Body of pancreas (tissue), 4 donors: Measurements from ENCODE around the gene MYO5A. TPM values are rescaled to one million over a fixed set of nuclear protein-coding genes. Genes with fewer than 3 reads are reported as not detected.

Experiments used
- ATAC-seq: fragments of 150-250 bp; one replicate; pipeline ENCODE4 v1.9.1; 2016
- DNase-seq, 4 donors: peaks; one replicate each; pipeline ENCODE4 v3.0.0-alpha.2; 2019
- H3K27ac ChIP-seq, 4 donors: fragments of 200-600 bp; sonication (generic); 1 replicate in 3 of 4; 2 replicates in 1 of 4; pipeline versions ENCODE4 v1.5.1 to v1.6.1; 2016 to 2019; ENCODE audit warnings: mild to moderate bottlenecking in 1 of 4, mixed read lengths in 1 of 4, moderate library complexity in 1 of 4
- H3K27me3 ChIP-seq, 2 donors: fragments of 200-600 bp; sonication (generic); one replicate each; pipeline ENCODE4 v1.6.0; 2016; ENCODE audit warnings: mild to moderate bottlenecking in 1 of 2
- H3K36me3 ChIP-seq, 2 donors: fragments of 200-600 bp; sonication (generic); replicated peaks in 1 of 2; 2 replicates each; pipeline ENCODE4 v1.5.1; 2016; ENCODE audit warnings: low read depth in 2 of 2; ENCODE audit not compliant: insufficient read depth in 1 of 2
- H3K4me1 ChIP-seq: fragments of 200-600 bp; sonication (generic); one replicate; pipeline ENCODE4 v1.6.0; 2016
- H3K4me3 ChIP-seq, 2 donors: fragments of 200-600 bp; sonication (generic); 1 replicate in 1 of 2; 2 replicates in 1 of 2; pipeline ENCODE4 v1.5.1; 2016 to 2019
- H3K9me3 ChIP-seq, 3 donors: fragments of 200-600 bp; sonication (generic); 1 replicate in 2 of 3; 2 replicates in 1 of 3; pipeline ENCODE4 v1.5.1; 2016
- POLR2A ChIP-seq, 3 donors: fragments of 450-650 bp; IDR thresholded peaks; one replicate each; pipeline ENCODE4 v1.6.1; 2016; ENCODE audit warnings: antibody characterized with exemption in 3 of 3, mild to moderate bottlenecking in 2 of 3
- WGBS, 2 donors: methylation state at CpG; one replicate each; pipeline ENCODE4 v1.1.5; 2017; 5-methylcytosine and 5-hydroxymethylcytosine counted together
- intact Hi-C: fragments of 100-400 bp; cut with DNase I; formaldehyde crosslinking; loops from one replicate; pipeline ENCODE4 v1.15.1; 2023
- microRNA counts, 2 donors: library from miRNA; unstranded; fragments of <30 nt; microRNA quantifications; one replicate each; lab custom pipeline; 2017
- microRNA-seq, 2 donors: library from miRNA; unstranded; fragments of <30 nt; microRNA quantifications; one replicate each; pipeline ENCODE4, GENCODE V29; 2016; ENCODE audit warnings: borderline number of aligned reads in 2 of 2, borderline replicate concordance in 2 of 2
- small RNA-seq: library from RNA; depleted of rRNA; stranded (forward); fragments of <200 nt; gene quantifications from one replicate; pipeline ENCODE3, GENCODE V24; 2016
- total RNA-seq, 2 donors: library from RNA; depleted of rRNA; stranded (reverse); fragments of >200 nt; gene quantifications; one replicate each; pipeline ENCODE4 v1.1.0, GENCODE V29; 2016
- TF ChIP-seq, protein P1 (sequence below), 7 experiments: fragments of 450-650 bp in 4 of 7; fragments of 200-600 bp in 3 of 7; sonication (generic) in 3 of 7; IDR thresholded peaks; one replicate each; pipeline ENCODE4 v1.5.1; 2016 to 2019; ENCODE audit warnings: antibody characterized with exemption in 7 of 7

MYO5A gene
- total RNA-seq, 2 donors from 2014 or later: 8.2 to 11.9 TPM

DNA sequence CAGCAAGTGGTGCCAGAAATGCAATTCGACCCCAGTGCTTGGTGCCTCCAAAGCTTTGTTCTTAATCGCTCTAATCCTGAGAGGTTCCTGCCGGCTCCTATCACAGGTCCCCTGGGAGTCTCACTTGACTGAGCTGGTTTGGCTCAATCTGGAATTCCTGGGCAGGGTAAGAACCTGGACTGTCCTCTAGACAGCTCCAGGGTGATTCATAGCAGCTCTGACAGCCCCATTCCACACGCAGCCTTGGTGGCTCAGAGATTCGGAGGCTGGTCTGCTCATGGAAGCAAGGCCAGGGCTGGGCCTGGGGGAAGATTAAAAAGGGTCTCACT, 271.0 kb downstream of the MYO5A start:
- TF ChIP-seq POLR2A (IDR thresholded peaks at IDR 0.05): no peak
- TF ChIP-seq, protein P1, sequence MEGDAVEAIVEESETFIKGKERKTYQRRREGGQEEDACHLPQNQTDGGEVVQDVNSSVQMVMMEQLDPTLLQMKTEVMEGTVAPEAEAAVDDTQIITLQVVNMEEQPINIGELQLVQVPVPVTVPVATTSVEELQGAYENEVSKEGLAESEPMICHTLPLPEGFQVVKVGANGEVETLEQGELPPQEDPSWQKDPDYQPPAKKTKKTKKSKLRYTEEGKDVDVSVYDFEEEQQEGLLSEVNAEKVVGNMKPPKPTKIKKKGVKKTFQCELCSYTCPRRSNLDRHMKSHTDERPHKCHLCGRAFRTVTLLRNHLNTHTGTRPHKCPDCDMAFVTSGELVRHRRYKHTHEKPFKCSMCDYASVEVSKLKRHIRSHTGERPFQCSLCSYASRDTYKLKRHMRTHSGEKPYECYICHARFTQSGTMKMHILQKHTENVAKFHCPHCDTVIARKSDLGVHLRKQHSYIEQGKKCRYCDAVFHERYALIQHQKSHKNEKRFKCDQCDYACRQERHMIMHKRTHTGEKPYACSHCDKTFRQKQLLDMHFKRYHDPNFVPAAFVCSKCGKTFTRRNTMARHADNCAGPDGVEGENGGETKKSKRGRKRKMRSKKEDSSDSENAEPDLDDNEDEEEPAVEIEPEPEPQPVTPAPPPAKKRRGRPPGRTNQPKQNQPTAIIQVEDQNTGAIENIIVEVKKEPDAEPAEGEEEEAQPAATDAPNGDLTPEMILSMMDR (IDR thresholded peaks at IDR 0.05): no peak
- DNase-seq (no peak), ATAC-seq (no peak)
- H3K4me1 ChIP-seq: peaks cover 40% of the 10 kb centered on the region
- H3K9me3 ChIP-seq: no peaks in the 10 kb centered on the region
- intact Hi-C loops: loop anchor here (5.0 kb wide), 1 partner anchor 475 kb away; no protein-coding TSS in a partner anchor
- no peaks in the 10 kb centered on the region for H3K27me3 ChIP-seq
- H3K27ac ChIP-seq: no peak overlapping the region
- peaks cover 0 to 11% of the 10 kb centered on the region in 2 donors for H3K36me3 ChIP-seq
- no peak overlapping the region for H3K4me3 ChIP-seq
- WGBS, 2 donors: 48 to 57% methylated on average over 3 to 5 of the region's 5 CpGs

MicroRNAs encoded within 50 kb of the gene (microRNA counts, 767-probe panel; counts per million panel counts)
- microRNA hsa-miR-1266 (lab: Ali Mortazavi, UCI): 0 to 736 counts per million in 2 donors

Small RNA genes within 50 kb of the gene (microRNA-seq; reads per million reads assigned to microRNA genes)
- 3.7 to 6.3 reads per million in 2 donors for gene MIR1266

Small RNA genes within 50 kb of the gene (small RNA-seq; reads per million reads assigned to genes)
- not detected for gene MIR1266

Other genes starting within 250 kb of the MYO5A start
- gene MYO5C, start 233.1 kb downstream of the MYO5A start, total RNA-seq: 10 to 100 TPM; 34.8 to 76.8 TPM
- 10 to 100 TPM; 37.2 to 65.4 TPM for gene ARPP19, start 40.1 kb upstream of the MYO5A start, total RNA-seq
- 10 to 100 TPM; 37.2 to 63.6 TPM for gene ATOSA, start 150.5 kb upstream of the MYO5A start, total RNA-seq